Stimulated activated CD8-positive, alpha-beta memory T cell treated with anti-CD3 and anti-CD28 coated beads, Interleukin-7, amount 100 ng/mL, for 24 hours (primary cell): ENCODE results near the gene GNAZ.

Source experiments
- DNase-seq: peaks from one replicate; pipeline ENCODE4 v3.0.0-alpha.2; 2020; ENCODE audit warnings: low read depth

The GNAZ gene

GRCh38 chr22:23064381-23065068, 5.8 kb upstream of the GNAZ start:
- no peak for DNase-seq

DNA sequence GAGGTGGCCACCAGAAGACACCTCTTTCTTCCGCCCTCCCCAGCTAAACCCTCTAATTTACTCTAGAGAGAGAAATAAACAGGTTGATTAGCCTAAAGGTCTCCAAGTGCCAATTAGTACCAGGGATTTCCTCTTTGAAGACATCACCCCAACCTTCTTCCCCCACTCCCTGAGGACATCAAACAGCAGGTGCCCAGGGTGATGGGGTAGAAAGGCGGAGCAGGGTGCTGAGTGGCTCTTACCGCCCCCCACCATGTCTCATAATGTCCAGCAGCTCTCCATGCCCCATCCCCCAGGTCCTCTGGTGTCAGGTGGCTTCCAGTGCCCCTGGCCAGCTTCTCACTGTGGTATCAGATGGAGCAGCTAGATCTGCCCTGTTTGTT, 5.3 kb upstream of the GNAZ start:
- DNase-seq: no peak

DNA sequence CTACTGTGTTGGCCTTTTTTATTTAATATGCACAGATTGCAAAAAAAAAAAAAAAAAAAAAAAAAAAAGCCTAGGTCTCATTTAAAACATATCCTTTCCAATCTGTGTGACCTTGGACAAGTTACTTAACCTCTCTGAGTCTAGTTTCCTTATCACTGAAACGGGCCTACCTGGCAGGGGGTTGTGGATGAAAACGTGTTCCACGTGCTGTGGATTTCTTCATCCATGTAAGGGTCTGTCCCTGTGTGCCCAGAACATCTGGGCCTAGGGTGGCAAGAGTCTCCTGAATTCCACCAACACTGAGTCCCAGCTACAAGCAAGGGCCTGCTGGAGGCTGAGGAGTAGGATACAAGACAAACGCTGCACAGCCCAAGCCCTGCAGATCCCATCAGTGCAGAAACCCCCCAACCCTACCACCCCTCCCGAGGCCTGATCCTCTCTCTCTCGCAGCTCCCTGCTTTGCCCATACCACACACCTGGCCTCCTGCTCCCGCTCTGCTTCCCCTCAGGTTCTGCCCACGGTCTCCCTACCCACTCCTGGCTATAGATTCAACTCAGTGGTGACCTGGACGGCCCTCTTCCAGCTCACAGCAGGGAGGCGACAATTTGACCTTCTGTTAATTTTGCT, 4.7 kb upstream of the GNAZ start:
- no peak for DNase-seq

DNA sequence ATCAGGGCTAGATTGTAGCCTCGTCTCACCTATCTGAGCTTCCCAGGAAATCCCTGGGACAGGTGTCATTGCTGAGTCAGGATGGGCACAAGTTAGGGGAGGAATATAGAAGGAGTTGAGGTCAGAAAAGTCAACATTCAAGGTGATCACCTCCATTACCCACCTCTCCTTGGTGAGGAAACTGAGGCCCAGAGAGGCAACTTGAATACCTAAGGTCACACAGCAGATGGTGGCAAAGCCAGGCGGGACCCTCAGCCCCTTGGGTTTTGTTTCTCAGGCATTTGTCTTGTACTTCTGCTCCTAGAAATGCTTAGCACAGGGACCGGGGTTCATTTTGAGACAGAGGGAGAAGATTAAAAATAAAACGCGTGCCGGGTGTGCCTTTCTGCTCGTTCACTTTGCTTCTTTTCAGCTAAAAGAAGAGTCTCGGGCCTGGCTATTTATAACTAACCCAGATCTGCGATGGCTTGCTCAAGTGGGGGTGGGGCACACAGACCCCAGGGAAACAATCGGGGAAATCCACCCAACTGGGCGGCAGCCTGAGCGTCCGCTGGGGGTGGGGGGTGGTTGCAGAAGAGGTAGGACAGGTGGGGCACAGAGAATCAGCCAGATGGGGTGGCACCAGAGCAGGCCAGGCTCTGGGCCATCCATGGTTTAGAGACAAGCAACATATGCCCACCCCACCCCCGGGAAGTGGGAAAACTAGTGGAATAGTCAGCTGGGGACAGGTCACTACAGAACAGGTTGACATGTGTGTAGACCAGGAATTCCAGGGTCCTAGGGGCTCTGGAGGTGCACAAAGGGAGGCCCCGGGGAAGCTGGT, 3.9 kb upstream of the GNAZ start:
- DNase-seq: no peak

GRCh38 chr22:23067023-23067650, 3.2 kb upstream of the GNAZ start:
- no peak for DNase-seq

- DNase-seq: no peak
Observed at GRCh38 chr22:23067691-23068090, 2.6 kb upstream of the GNAZ start.

DNA sequence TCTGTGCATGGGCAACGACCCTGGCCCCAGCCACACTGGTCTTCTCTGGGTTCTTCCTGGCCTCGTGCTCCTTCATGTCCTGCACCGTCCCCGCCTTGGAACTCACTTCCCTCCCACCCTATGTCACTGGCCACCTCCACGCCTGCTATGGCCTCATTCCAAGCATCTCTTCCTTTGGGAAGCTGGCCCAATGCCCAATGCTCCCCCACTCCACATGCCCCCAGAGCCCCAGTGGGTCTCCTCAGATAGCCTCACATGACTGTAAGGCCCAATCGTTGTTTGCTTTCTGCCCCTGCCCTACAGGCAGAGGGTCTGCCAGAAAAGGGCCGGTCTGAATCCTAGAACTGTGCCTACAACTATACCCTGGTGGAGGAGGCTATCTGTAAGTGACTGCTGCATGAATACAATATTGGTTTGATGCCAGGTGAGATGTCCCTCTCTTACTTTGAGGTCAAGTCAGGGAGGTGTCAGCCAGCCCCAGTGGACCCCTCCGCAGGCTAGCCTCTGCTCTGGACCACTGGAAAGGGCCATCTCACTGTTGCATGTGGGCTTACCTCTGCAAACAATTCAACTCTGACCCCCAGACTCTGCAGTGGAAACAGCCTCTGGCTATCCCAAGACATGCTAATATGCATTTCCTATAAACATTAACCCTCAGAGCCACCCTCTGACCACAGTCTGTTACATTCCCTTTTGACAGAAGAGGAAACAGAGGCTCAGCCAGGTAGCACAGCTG, 2.1 kb upstream of the GNAZ start:
- DNase-seq: no peak

DNA sequence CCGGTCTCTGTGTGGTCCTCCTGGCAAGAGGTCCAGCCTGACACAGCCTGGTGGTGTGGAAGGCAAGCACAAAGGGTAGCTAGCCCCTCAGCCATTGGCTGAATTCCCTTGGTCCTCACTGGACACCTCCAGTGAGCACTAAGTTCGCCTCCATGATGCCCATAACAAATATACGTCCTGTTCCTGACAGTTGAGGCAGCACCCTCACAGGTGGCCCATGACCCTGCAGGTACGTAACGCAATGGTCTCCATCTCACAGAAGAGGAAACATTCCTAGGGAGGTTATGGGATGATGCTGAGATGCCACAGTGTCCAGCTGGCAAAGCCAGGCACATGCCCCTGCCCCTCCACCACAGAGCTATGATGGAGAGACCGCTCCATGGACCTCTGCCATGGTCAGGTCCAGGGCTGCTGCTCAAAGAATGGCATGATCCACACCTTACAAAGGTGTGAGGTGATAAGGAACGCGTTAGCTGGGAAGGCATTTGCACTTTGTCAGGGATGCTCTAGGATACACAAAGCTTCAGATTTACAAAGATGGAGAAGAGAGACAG, 1.4 kb upstream of the GNAZ start:
- no peak for DNase-seq

DNA sequence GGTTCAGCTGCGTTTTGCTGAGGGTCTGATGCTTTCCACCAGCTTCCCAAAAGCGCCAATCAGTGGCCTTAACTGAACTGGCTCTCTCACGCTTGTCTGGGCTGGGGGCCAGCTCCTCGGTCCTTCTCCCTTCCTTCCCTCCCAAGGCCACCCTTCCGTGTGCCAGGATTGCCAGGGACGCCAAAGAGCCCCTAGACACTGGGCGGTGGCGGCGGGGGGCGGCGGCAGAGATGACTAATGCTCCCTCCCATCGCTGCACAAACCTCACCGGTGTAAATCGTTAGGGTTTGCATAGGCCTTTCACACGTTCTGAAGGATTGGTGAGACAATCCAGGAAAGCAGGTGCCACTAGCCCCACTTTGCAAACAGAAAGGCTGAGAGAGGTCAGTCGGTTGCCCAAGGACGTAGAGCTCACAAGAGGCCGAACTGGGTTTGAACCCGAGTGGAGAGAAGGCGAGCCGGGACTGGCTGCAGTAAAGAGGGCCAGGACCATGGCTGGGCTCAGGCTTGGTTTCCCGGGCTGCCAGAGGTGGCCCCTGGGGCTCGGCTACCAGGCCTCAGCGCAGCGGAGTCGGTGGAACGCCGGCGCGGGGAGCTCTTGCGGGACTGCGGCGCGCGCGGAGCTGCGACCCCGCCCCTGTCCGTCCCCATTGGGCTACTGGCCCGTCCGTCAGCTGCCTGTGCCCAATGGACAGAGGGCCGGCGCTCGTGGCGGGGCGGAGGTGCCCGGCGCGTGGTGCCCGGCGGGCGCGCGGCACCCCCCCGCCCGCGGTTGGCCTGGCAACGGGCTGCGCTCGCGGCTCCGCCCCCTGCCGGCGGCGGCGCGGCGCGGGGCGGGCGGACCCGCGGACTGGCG, 589 bp upstream of the GNAZ start:
- peak; percentile 67 for DNase-seq

DNA sequence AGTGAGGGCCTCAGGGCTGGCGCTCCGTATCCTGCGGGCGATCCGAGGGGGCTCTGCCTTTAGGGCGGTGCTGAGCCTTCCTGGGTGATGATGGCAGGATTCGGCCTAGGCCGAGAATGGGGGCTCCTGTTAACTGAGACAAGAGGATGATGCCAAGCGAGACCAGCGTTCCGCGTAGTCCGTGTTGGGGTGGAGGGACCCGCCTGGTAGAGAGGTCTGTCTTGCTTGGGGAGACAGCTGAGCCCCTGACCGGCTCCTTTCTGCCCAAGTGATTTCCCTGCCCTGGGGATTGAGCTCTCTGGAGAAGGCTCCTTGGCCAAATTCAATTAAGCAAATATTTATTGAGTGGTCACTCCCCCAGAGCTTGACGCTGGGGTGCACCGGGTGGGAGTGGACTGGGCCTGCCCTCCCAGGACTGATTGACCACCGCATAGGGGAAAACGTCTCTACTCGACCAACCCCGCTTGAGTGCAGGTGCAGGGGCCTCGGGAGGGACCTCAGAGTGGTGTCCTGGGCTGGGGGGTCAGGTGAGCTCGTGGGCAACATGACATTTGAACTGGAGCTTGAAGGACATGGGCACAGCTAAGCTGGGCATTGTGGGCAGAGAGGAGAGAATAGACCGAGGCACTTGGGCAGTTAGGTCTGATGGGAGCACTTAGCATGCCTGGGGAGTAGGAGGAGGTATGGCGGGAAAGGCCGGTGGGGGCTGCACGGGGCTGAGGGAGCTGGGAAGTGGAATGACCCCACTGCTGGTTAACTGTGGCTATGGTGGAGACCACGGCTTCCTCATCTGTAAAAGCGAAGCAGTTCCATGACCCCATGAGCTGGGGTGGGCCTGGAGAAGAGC, 1.1 kb downstream of the GNAZ start:
- DNase-seq: no peak

DNA sequence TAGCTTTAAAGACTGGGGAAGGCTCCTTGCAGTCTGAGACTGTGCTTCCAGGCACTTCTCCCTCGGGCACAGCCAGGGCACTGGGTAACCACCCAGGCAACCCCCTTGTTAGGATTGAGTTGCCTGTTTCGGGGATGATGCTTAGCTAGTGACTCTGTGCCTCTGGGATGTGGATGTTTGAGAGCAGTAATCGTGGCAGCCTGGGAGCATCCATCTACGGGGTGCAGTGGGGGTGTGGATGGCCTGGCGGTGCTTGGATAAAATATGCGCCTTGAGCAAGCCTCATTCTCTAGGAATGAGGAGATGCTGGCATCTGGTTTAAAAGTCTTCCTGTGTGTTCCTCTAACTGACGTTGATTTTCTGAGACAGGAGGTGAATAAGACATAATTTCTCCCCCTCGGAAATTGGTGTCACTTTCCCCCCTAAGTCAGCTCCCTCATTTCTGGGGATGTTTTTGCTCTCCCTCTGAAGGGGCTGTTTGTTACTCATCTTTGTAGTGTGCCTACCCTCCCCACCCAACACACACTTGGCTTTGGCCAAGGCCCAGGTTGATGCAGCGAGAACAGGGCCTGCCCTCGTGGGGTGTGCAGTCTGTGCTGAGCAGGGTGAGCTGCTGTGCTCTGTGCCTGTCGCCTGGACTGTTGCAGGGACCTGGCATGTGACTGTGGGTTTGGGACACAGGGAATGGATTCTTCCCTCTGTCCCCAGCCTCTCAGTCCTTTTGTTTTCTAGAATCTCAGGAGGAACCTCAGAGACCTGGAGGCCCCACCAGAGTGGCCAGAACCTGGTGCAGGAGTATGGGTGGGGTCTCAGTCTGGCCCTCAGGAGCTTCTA, 2.0 kb downstream of the GNAZ start:
- DNase-seq: no peak

- DNase-seq: no peak
Observed at GRCh38 chr22:23072911-23073491, 2.7 kb downstream of the GNAZ start.

GRCh38 chr22:23073526-23074229, 3.4 kb downstream of the GNAZ start:
- DNase-seq: no peak

DNA sequence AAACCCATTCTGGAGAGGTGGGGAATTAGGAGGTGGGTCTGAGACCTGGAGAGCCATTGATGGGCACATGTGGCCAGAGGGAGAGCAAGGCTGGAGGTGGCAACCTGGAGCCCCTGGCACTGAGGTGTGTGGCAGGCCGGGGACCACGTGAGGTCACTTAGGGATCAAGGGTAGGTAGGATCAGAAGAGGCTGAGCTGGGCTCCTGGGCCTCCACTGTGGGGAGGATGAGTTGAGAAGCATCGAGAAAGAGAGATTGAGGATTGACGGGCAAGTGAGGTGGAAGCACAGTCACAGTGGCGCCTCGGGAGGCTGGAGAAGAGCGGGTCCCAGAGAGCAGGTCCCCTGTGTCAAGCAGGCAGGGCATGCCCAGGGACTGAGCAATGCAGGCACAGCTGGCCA, 4.1 kb downstream of the GNAZ start:
- DNase-seq: no peak

DNA sequence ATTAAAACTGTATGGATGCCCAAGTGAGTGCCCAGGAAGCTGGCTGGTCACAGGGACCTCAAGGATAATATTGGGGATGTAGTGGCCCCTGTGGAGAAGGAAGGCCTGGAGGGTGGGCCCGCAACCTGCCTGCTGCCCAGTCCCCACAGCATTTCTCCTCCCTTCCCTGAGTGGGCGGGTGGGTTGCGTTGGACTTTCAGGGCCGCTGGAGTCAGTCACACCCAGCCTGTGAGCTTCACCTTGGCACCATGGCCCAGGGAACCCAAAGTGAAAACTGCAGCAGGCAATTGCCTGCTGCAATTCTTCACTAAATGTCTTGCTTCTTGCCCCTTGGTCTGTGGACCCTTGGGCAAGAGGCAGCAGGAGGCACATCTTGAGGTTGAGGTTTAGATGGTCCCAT, 4.7 kb downstream of the GNAZ start:
- no peak for DNase-seq

- no peak for DNase-seq
Observed at GRCh38 chr22:23075525-23076216, 5.4 kb downstream of the GNAZ start.

- DNase-seq: no peak
Observed at GRCh38 chr22:23076896-23077572, 6.7 kb downstream of the GNAZ start.
